ENCODE data around the gene VPS4A. TPM values are rescaled to one million over a fixed set of nuclear protein-coding genes. Genes with fewer than 3 reads are reported as not detected.

VPS4A gene
- polyA plus RNA-seq, 1 of the 3 experiments (the other 2 are of a cell fraction), result 20.8 TPM

DNA sequence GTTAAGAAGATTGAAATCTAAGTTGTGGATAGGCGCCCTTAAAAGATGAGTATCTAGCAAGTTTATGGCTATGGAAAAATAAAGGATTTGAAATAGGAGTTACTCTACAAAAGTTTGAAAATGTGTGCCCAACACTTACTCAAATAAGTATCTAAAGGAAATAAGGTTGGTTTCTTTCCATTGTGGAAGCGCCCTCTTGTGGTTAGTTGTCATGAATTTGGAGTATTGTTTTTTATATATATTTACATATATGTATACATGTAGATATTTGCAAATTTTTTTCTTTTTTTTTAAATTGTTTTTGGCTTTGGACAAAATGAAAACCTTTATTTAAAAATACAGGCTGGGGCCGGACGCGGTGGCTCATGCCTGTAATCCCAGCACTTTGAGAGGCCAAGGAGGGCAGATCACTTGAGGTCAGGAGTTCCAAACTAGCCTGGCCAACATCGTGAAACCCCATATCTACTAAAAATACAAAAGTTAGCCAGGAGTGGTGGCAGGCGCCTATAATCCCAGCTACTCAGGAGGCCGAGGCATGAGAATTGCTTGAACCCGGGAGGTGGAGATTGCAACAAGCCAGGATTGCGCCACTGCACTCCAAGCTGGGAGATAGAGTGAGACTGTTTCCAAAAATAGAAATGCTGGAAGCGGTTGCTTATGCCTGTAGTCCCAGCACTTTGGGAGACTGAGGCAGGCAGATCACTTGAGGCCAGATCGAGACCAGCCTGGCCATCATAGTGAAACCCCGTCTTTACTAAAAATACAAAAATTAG is 24.0 kb upstream of the VPS4A start:
- 59% methylated on average over 12 of the region's 13 CpGs for WGBS (ENCODE audit: low lambda C conversion rate)
- Histone ChIP-seq H3K9me3 (no peaks in the 10 kb centered on the region), H3K9ac (no peak overlapping the region), H3K4me1 (ENCODE audit: control insufficient read depth in 1 of 2, insufficient read depth in 2 of 2, low read depth in 1 of 2, low read length in 1 of 2) (peaks cover 0 to 5% of the 10 kb centered on the region in 2 experiments; a peak in 1 of 4 replicates), H3K9me2 (no peaks in the 10 kb centered on the region), H3K36me3 (replicated peaks in 1 of 2; ENCODE audit: control insufficient read depth in 1 of 2, insufficient read depth in 2 of 2, low read length in 1 of 2) (peaks cover 0 to 35% of the 10 kb centered on the region in 2 experiments), H3K79me2 (ENCODE audit: insufficient read depth) (peaks cover 23% of the 10 kb centered on the region; the same call in 1 of the 2 replicates), H3K4me3 (ENCODE audit: low read depth in 2 of 2, low read length in 1 of 2) (no peak overlapping the region), H2AFZ (ENCODE audit: low read depth) (no peak overlapping the region), H3K4me2 (no peak overlapping the region), H3K27me3 (ENCODE audit: insufficient read depth) (no peaks in the 10 kb centered on the region), H4K20me1 (ENCODE audit: insufficient read depth) (no peaks in the 10 kb centered on the region), H3F3A (replicated peaks; ENCODE audit: insufficient read depth) (no peaks in the 10 kb centered on the region), H3K27ac (ENCODE audit: low read depth in 2 of 2, low read length in 1 of 2) (no peak overlapping the region)
- ChIA-PET CTCF (interaction anchor here (0.6 to 8.1 kb wide), 18 partner anchors 8 to 758 kb away, joined by 3 to 95 read pairs (median 4); no protein-coding TSS in a partner anchor), POLR2A (interaction anchor here (0.5 kb wide), 1 partner anchor 100 kb away, joined by 3 read pairs; the partner anchor contains the start of gene SNTB2)
- TF ChIP-seq YY1 (IDR thresholded peaks at IDR 0.05; ENCODE audit: low read depth) (no peak), GABPA (IDR thresholded peaks at IDR 0.05; ENCODE audit: low read depth) (no peak), TCF12 (IDR thresholded peaks at IDR 0.05) (no peak), FOSL2 (IDR thresholded peaks at IDR 0.05; ENCODE audit: borderline replicate concordance, low read depth) (no peak), USF1 (IDR thresholded peaks at IDR 0.05; ENCODE audit: borderline replicate concordance, low read depth) (no peak), RCOR1 (IDR thresholded peaks at IDR 0.05; ENCODE audit: low read length) (no peak), EZH2phosphoT487 (IDR thresholded peaks at IDR 0.05; ENCODE audit: borderline replicate concordance, low read depth) (no peak), MEF2A (IDR thresholded peaks at IDR 0.05; ENCODE audit: borderline replicate concordance, low read depth) (no peak), NFIC (IDR thresholded peaks at IDR 0.05; ENCODE audit: borderline replicate concordance) (no peak), SMC3 (IDR thresholded peaks at IDR 0.05; ENCODE audit: low read depth, low read length) (peak; percentile 54), ELF1 (IDR thresholded peaks at IDR 0.05) (no peak), RXRA (IDR thresholded peaks at IDR 0.05; ENCODE audit: borderline replicate concordance, low read depth) (no peak), RAD21 (IDR thresholded peaks at IDR 0.05; ENCODE audit: low read length) (peak; percentile 73), RFX5 (IDR thresholded peaks at IDR 0.05; ENCODE audit: low read length) (no peak), JUND (IDR thresholded peaks at IDR 0.05) (no peak), REST (IDR thresholded peaks at IDR 0.05; ENCODE audit: low read depth, low read length) (no peak), FOXJ3 (CRISPR knock-in tag; IDR thresholded peaks at IDR 0.05) (no peak), FOXM1 (IDR thresholded peaks at IDR 0.05; ENCODE audit: low read depth) (no peak), IRF3 (IDR thresholded peaks at IDR 0.05; ENCODE audit: low read depth, low read length) (no peak), TAF1 (IDR thresholded peaks at IDR 0.05; ENCODE audit: borderline replicate concordance, low read depth, low read length) (no peak), TEAD4 (IDR thresholded peaks at IDR 0.05; ENCODE audit: borderline replicate concordance, insufficient read depth) (no peak), EP300 (IDR thresholded peaks at IDR 0.05; ENCODE audit: borderline replicate concordance in 1 of 2, low read depth in 1 of 2, low read length in 1 of 2) (no peak)
- TF ChIP-seq, protein P1, sequence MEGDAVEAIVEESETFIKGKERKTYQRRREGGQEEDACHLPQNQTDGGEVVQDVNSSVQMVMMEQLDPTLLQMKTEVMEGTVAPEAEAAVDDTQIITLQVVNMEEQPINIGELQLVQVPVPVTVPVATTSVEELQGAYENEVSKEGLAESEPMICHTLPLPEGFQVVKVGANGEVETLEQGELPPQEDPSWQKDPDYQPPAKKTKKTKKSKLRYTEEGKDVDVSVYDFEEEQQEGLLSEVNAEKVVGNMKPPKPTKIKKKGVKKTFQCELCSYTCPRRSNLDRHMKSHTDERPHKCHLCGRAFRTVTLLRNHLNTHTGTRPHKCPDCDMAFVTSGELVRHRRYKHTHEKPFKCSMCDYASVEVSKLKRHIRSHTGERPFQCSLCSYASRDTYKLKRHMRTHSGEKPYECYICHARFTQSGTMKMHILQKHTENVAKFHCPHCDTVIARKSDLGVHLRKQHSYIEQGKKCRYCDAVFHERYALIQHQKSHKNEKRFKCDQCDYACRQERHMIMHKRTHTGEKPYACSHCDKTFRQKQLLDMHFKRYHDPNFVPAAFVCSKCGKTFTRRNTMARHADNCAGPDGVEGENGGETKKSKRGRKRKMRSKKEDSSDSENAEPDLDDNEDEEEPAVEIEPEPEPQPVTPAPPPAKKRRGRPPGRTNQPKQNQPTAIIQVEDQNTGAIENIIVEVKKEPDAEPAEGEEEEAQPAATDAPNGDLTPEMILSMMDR (IDR thresholded peaks at IDR 0.05), result peak; percentile 67
- TF ChIP-seq, protein P2, sequence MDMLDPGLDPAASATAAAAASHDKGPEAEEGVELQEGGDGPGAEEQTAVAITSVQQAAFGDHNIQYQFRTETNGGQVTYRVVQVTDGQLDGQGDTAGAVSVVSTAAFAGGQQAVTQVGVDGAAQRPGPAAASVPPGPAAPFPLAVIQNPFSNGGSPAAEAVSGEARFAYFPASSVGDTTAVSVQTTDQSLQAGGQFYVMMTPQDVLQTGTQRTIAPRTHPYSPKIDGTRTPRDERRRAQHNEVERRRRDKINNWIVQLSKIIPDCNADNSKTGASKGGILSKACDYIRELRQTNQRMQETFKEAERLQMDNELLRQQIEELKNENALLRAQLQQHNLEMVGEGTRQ (IDR thresholded peaks at IDR 0.05; ENCODE audit: borderline replicate concordance, low read depth, low read length), result no peak
- DNase-seq, result peak; percentile 39
